ENCODE results near the gene CASP6. TPM values are rescaled to one million over a fixed set of nuclear protein-coding genes. Genes with fewer than 3 reads are reported as not detected.

CASP6 gene
- total RNA-seq, 4 donors from 2014 or later: 11.2 to 20.0 (median 15.6) TPM

DNA sequence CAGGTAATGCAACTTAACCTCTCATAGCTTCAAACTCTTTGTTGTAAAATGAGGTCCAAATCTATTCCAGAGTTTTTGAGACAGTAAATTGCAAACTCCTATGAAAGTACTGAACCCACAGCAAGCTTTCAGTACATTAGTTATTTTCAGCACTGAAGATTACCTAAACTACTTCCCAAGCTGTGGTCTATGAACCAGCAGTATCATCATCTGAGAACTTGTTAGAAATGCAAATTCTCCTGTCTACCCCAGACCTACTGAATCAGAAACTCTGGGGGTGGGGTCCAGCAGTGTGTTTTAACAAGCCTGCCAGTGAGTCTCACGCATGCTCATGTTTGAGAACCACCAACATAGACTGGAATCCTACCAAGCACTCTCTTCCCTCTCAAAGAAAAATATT is 5.7 kb upstream of the CASP6 start:
- H3K27ac ChIP-seq: no peak overlapping the region
- 78 to 80% methylated on average over 1 of the region's 1 CpG for WGBS, 2 donors (ENCODE audit: low coverage in 1 of 2)
- TF ChIP-seq POLR2A (IDR thresholded peaks at IDR 0.05): no peak
- no peak for TF ChIP-seq POLR2AphosphoS5 (IDR thresholded peaks at IDR 0.05)
- TF ChIP-seq, protein P1, sequence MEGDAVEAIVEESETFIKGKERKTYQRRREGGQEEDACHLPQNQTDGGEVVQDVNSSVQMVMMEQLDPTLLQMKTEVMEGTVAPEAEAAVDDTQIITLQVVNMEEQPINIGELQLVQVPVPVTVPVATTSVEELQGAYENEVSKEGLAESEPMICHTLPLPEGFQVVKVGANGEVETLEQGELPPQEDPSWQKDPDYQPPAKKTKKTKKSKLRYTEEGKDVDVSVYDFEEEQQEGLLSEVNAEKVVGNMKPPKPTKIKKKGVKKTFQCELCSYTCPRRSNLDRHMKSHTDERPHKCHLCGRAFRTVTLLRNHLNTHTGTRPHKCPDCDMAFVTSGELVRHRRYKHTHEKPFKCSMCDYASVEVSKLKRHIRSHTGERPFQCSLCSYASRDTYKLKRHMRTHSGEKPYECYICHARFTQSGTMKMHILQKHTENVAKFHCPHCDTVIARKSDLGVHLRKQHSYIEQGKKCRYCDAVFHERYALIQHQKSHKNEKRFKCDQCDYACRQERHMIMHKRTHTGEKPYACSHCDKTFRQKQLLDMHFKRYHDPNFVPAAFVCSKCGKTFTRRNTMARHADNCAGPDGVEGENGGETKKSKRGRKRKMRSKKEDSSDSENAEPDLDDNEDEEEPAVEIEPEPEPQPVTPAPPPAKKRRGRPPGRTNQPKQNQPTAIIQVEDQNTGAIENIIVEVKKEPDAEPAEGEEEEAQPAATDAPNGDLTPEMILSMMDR (IDR thresholded peaks at IDR 0.05): no peak
- no peak for TF ChIP-seq EP300 (IDR thresholded peaks at IDR 0.05)
- H3K9me3 ChIP-seq: no peaks in the 10 kb centered on the region
- H3K4me1 ChIP-seq: peaks cover 0 to 4% (median 0%) of the 10 kb centered on the region in 3 donors
- peaks cover 0 to 33% of the 10 kb centered on the region in 2 donors for H3K36me3 ChIP-seq
- H3K4me3 ChIP-seq: no peak overlapping the region
- no peak for ATAC-seq
- no peaks in the 10 kb centered on the region for H3K27me3 ChIP-seq

DNA sequence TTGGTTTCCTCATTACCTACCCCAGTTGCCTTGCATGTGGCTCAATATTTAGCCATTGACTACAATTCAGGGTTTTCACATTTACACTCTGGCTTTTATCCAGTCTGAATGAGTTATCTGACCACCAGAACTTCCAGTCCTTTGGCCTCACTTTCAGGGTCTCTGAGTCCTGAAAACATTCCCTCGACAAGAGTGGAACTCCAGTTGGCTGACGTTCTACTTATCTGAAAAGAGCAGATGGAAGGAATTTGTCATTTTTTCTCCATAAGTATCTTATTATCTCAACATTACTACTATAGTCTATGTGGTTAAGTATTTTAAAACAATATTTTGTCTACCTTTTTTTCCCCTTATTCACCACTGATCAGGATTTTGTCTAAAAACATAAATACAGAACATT is 5.2 kb upstream of the CASP6 start:
- Histone ChIP-seq H3K27ac (no peak overlapping the region), H3K36me3 (peaks cover 0 to 28% of the 10 kb centered on the region in 2 donors), H3K27me3 (no peaks in the 10 kb centered on the region), H3K4me3 (no peak overlapping the region), H3K4me1 (peaks cover 0 to 9% (median 0%) of the 10 kb centered on the region in 3 donors), H3K9me3 (no peaks in the 10 kb centered on the region)
- ATAC-seq: no peak
- WGBS, 2 donors (ENCODE audit: low coverage in 1 of 2): 27 to 59% methylated on average over 2 of the region's 2 CpGs
- TF ChIP-seq POLR2AphosphoS5 (IDR thresholded peaks at IDR 0.05) (no peak), EP300 (IDR thresholded peaks at IDR 0.05) (no peak), POLR2A (IDR thresholded peaks at IDR 0.05) (no peak)
- TF ChIP-seq, protein P1 (IDR thresholded peaks at IDR 0.05): no peak

DNA sequence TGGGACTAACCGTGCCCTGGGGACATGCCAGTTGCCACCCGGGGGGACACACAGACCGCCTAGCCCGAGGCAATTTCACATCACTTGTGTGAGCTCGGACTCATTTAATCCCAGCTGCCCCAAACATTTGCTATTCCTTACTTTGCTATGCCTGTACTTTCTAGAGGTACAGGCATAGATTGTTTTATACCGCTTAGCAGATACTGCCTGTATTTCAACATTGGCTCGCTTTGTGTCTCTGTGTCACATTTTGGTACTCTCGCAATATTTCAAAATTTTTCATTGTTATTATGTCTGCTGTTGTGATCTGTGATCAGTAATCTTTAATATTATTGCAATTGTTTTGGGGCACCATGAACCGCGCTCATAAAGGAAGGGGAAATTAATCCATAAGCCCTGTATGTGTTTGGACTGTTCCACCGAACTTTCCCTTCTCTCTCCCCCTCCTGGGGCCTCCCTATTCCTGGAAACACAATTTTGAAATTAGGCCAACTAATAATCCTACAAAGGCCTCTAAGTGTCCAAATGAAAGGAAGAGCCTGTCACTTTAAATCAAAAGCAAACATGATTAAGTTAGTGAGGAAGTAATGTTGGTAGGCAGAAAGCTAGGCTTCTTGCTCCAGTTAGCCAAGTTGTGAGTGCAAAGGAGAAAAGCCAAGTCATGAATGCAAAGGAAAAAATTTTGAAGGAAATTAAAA is 568 bp upstream of the CASP6 start:
- Histone ChIP-seq H3K36me3 (peaks cover 0 to 5% of the 10 kb centered on the region in 2 donors), H3K4me1 (peaks cover 3 to 23% (median 9%) of the 10 kb centered on the region in 3 donors), H3K9me3 (no peaks in the 10 kb centered on the region), H3K27ac (peak overlapping the region; percentile 4 to 91 (median 90)), H3K27me3 (no peaks in the 10 kb centered on the region), H3K4me3 (peak overlapping the region; percentile 56 to 77)
- TF ChIP-seq POLR2AphosphoS5 (IDR thresholded peaks at IDR 0.05) (no peak), POLR2A (IDR thresholded peaks at IDR 0.05) (no peak), EP300 (IDR thresholded peaks at IDR 0.05) (no peak)
- TF ChIP-seq, protein P1 (IDR thresholded peaks at IDR 0.05): no peak
- ATAC-seq: no peak
- 15 to 21% methylated on average over 6 to 10 of the region's 11 CpGs for WGBS, 2 donors (ENCODE audit: low coverage in 1 of 2)

DNA sequence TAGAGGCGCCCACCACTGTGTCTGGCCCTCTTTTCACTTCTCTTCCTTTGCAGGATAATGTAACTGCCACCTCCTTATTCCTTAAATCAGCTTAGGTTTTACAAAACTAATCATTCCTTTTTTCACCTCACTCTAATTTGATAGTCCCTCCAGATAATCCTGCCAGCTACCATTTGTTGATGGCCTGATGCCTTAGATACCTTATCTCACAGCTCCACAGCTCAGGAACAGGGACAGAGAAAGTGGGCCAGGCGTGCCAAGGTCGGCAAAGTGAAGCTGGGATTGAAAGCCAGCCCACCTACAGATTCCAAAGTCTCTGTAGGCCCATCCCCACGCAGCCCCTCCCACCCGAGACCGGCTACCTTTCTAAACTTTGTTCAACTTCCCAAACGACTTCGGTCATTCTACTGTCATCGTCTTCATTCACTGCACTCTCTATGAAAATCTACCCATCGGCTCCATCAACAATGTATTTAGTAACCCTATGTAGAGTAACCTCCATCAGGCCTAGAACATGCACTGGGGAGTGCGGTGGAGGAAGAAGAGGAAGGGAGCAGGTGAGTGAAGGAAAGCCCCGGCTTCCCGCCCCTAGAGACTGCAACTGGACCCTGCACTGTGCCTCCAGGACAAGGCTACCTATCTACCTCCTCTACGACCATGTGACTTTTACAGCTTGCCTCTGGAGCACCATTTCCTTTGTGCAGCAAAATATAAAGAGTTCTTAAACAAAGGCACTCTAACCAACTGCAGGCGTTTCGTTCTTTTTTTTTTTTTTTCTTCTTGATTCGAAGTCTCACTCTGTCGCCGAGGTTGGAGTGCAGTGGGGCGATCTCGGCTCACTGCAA is 1.5 kb downstream of the CASP6 start:
- no peak for ATAC-seq
- peak overlapping the region; percentile 56 to 77 for H3K4me3 ChIP-seq
- peaks cover 0 to 11% of the 10 kb centered on the region in 2 donors for H3K36me3 ChIP-seq
- peak overlapping the region in 3 of 4 donors; percentile 89 to 91 (median 90) for H3K27ac ChIP-seq
- TF ChIP-seq POLR2AphosphoS5 (IDR thresholded peaks at IDR 0.05) (no peak), POLR2A (IDR thresholded peaks at IDR 0.05) (no peak)
- TF ChIP-seq, protein P1 (IDR thresholded peaks at IDR 0.05): no peak
- H3K9me3 ChIP-seq: no peaks in the 10 kb centered on the region
- 54 to 56% methylated on average over 19 of the region's 21 CpGs for WGBS, 2 donors (ENCODE audit: low coverage in 1 of 2)
- no peaks in the 10 kb centered on the region for H3K27me3 ChIP-seq
- peaks cover 3 to 23% (median 9%) of the 10 kb centered on the region in 3 donors for H3K4me1 ChIP-seq
